GM21390 (cell line): Measurements from ENCODE around the gene ABCC5.
"Not testable (repeated sequence)": the region's sequence is repeated elsewhere in the genome, so short reads cannot be mapped to it uniquely, and the experiment has no call there.

ENCODE experiments used
- ATAC-seq: cut with Tn5 transposase; IDR thresholded peaks from one replicate; pipeline ENCODE4 v1.9.1; 2021; ENCODE audit not compliant: unreplicated experiment

ABCC5 gene

GRCh38 chr3:184017672-184018423 is at the start of gene ABCC5:
TSS of gene ABCC5 (minus strand) at chr3:184017884. CDS start at chr3:184014392, 3,492 bp downstream.
- ATAC-seq: peak; percentile 98

- no peak for ATAC-seq
Measured at GRCh38 chr3:184066211-184066610, 48.5 kb upstream of the ABCC5 start.

- no peak for ATAC-seq
Measured at GRCh38 chr3:184062637-184063036, 45.0 kb upstream of the ABCC5 start.

- ATAC-seq: no peak
Measured at GRCh38 chr3:184059424-184059823, 41.7 kb upstream of the ABCC5 start.

GRCh38 chr3:184058029-184058428 is 40.3 kb upstream of the ABCC5 start:
- ATAC-seq: no peak

- ATAC-seq: no peak
Measured at GRCh38 chr3:184052767-184053166, 35.1 kb upstream of the ABCC5 start, which contains the start of gene HTR3C. TSS of gene HTR3C (plus strand) at chr3:184053047. CDS start at chr3:184053081, 34 bp downstream.

- no peak for ATAC-seq
Measured at GRCh38 chr3:184050217-184050847, 32.6 kb upstream of the ABCC5 start.

- no peak for ATAC-seq
Measured at GRCh38 chr3:184045995-184046394, 28.3 kb upstream of the ABCC5 start.

- no peak for ATAC-seq
Measured at GRCh38 chr3:184042617-184043016, 24.9 kb upstream of the ABCC5 start.

GRCh38 chr3:184040010-184040409 is 22.3 kb upstream of the ABCC5 start:
- no peak for ATAC-seq

- no peak for ATAC-seq
Measured at GRCh38 chr3:184039414-184039813, 21.7 kb upstream of the ABCC5 start.

- not testable (repeated sequence) for ATAC-seq
Measured at GRCh38 chr3:184038307-184038706, 20.6 kb upstream of the ABCC5 start.

GRCh38 chr3:184037816-184038215 is 20.1 kb upstream of the ABCC5 start:
- no peak for ATAC-seq

GRCh38 chr3:184031187-184031792 is 13.6 kb upstream of the ABCC5 start, which contains the start of gene HTR3D:
TSS of gene HTR3D (plus strand) at chr3:184031742. CDS start at chr3:184031742, 0 bp downstream.
- ATAC-seq: no peak

- no peak for ATAC-seq
Measured at GRCh38 chr3:184030536-184030935, 12.9 kb upstream of the ABCC5 start.

- ATAC-seq: no peak
Measured at GRCh38 chr3:184029443-184029842, 11.8 kb upstream of the ABCC5 start.

- ATAC-seq: not testable (repeated sequence)
Measured at GRCh38 chr3:184028275-184028890, 10.7 kb upstream of the ABCC5 start.

- ATAC-seq: not testable (repeated sequence)
Measured at GRCh38 chr3:184025256-184025655, 7.6 kb upstream of the ABCC5 start.

GRCh38 chr3:184022323-184022722 is 4.6 kb upstream of the ABCC5 start:
- no peak for ATAC-seq

- no peak for ATAC-seq
Measured at GRCh38 chr3:184018424-184018973, 815 bp upstream of the ABCC5 start.
